Endometrium (tissue), 2 donors: ENCODE measurements around the gene SYCP3.
"Not testable (repeated sequence)": the region's sequence is repeated elsewhere in the genome, so short reads cannot be mapped to it uniquely, and the experiment has no call there.

ENCODE experiments used
- FAIRE-seq: peaks from 2 replicates; lab custom pipeline; 2012; peaks lifted over from hg19 to GRCh38; lab: Jason Lieb, UNC
- donor health status: control.
- donor health status: control.

SYCP3 gene

GRCh38 chr12:101713059-101713682 lies 26.1 kb downstream of the SYCP3 start:
- FAIRE-seq = no peak

DNA sequence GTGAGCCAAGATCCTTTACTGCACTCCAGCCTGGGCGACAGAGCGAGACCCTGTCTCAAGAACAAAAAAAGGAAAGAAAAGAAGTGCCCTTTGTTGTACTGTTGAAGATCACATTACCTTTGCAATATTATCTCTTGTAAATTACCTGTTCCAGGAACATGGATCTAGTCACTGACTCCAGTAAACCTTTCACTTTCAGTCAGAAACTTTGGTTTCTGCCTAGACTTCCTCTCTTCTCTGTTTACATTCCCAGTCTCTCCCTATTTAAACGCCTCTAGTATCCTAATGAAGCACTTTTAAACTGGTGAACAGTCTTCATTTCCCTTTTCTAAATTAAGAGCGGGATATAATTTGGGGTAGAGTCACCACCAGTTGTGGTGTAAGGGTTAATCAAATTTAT lies 29.0 kb downstream of the SYCP3 start:
- no peak for FAIRE-seq

DNA sequence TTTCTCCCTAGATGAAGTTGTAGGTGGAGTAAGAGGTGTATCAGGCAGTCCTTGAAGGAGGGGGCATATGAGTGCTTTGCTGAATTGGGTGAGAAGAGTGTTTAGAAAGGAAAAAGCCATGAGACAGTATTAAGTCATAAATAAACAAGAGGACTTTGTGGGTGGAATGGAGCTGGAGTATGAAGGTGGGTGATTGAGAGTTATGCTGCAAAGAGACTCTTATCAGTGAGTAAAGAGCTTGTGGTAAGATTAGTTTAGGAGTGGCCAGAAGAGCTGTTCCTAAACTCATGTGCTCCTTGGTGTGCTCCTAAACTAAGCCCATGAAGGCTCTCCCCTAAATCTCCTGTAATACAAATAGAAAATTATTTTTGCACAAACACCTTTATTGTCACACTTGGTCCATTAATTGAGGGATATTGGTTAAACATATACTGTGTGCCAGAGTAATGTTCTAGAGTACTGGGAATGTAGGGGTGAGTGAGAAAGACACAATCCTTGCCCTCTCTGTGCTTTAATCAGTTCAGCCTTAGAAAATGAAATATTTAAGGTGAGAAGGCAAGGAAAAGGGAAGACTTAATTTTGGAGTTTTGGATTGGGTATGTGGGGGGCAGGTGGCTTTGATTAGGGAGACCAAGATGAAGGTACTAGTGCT lies 32.0 kb downstream of the SYCP3 start:
- FAIRE-seq = no peak

GRCh38 chr12:101706403-101706802 lies 32.9 kb downstream of the SYCP3 start:
- FAIRE-seq = no peak

DNA sequence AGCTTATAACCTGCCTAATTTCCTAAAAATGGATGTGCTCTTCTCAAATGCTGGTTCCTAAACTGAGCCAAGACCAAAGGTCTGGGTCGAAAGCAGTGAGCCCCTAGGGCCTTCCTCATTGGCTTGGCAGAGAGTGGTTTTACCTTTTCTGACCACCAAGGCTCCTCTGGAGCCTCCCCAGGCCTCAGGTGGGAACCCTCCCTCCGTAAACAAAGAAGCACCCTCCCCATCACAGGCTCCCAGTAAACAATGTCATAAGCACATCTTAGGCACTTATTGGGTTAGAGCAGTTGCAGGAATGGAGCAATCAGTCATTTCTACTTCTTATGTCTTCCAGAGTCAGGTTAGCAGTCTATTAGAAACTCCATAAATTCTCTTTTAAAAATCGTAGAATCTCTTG lies 35.8 kb downstream of the SYCP3 start:
- FAIRE-seq = no peak

DNA sequence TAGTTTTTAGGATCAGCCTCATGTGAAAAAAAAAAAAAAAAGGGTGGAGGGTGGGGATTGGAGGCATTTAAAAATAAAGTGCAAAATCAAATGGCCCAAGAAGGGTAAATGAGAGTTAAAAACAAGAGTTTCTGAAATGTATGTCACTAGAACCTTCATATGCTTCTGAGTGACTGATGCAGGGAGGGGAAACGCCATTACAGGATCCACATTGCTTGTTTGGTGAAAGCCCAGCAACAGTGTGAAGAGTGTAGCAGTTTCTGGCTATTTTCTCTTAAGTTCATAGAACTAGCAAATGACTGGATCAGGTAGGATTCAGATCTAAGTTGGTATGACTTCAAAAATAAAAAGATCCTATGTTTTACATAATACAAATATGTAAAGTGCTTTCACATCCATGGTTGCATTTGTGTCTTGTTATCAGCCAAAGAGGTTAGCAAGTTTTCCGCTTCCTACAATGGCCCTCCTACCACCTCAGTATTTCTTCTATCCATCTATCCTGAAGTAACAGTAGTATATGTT lies 38.9 kb downstream of the SYCP3 start:
- FAIRE-seq = no peak

- FAIRE-seq = no peak
Observed at GRCh38 chr12:101698800-101699347, 40.4 kb downstream of the SYCP3 start.

DNA sequence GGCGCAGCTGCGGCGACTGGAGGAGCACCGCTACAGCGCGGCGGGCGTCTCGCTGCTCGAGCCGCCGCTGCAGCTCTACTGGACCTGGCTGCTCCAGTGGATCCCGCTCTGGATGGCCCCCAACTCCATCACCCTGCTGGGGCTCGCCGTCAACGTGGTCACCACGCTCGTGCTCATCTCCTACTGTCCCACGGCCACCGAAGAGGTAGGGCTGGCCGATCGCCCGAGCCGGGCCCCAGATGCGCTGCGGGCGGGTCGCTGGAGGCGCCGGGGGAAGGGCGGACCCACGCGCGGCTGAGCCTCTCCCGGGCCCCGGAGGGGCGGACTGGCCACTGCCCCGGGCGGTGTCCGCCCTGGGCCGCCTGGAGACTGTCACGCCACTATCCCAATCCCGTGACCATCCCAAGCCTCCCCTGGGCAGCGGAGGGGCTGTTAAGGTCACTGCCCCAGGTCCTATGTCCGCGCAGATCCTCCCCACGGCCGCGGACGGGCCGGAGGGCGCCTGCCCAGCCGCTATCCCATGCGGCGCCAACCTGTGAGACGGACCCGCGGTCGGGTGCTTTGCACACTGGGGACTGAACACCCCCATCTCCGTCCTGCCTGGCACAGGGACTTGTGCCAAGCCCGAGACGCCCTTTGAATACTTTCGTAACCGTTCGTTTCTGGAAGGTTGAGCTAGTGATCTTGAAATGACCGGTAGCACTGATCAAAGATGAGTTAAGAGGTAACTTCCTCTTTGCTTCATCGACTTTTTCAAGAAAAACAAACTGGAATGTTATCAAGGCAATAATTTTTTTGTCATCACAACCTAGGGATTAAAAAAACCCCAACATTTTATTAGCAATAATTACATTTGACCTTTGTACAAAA lies 41.1 kb downstream of the SYCP3 start:
- no peak for FAIRE-seq

- FAIRE-seq = no peak
Observed at GRCh38 chr12:101697197-101697929, 41.9 kb downstream of the SYCP3 start, which contains the start of gene CHPT1. CHPT1 (plus strand) TSS chr12:101697640; CDS start chr12:101697862, 222 bp downstream.

GRCh38 chr12:101696251-101697196 lies 42.7 kb downstream of the SYCP3 start:
- no peak for FAIRE-seq

- no peak for FAIRE-seq
Observed at GRCh38 chr12:101695706-101696105, 43.6 kb downstream of the SYCP3 start.

DNA sequence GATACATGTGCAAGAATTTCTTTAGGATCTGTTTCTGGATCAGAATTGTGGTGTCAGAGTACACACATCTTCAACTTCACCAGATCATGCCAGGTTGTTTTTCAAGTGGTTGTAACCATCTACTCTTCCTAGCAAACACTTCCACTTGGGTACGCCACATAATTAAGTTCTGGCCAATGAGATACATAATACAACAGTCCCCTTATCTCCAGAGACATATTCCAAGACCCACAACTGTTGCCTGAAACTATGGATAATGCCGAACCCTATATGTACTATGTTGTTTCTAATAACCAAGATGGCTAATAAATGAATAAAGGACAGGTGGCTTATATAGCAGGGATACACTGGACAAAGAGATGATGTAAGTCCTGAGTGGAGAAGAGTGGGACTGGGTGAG lies 44.3 kb downstream of the SYCP3 start:
- no peak for FAIRE-seq

GRCh38 chr12:101694297-101694848 lies 44.9 kb downstream of the SYCP3 start:
- FAIRE-seq = no peak

- no peak for FAIRE-seq
Observed at GRCh38 chr12:101691503-101692096, 47.7 kb downstream of the SYCP3 start.

DNA sequence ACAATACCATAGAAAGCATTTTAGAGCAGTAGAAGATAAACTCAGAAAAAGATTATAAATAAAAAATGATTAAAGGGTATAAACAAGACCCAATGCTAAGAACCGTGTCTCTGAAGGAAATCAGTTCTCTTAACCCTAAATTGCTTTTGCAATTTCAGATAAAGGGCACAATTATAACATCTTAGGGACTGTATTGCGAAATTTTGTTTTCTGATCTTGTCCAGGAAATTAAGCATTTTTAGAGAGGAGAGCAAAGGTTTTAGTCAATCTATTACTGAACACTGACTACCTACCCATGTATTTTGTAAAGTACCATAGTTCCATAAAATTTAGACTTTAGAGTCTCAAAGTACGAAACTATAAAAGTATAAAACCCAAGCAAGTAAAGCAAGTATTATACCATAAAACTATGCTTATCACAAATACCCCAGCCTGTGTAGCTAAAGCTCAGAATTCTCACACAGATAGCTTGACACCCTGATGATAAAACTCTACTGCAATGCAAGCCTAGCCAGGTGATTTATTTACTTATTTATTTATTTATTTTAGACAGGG lies 48.6 kb downstream of the SYCP3 start:
- FAIRE-seq = no peak

GRCh38 chr12:101686176-101686575 lies 53.1 kb downstream of the SYCP3 start:
- no peak for FAIRE-seq

GRCh38 chr12:101685092-101685491 lies 54.2 kb downstream of the SYCP3 start:
- FAIRE-seq = no peak

GRCh38 chr12:101681627-101682026 lies 57.6 kb downstream of the SYCP3 start:
- FAIRE-seq = not testable (repeated sequence)

DNA sequence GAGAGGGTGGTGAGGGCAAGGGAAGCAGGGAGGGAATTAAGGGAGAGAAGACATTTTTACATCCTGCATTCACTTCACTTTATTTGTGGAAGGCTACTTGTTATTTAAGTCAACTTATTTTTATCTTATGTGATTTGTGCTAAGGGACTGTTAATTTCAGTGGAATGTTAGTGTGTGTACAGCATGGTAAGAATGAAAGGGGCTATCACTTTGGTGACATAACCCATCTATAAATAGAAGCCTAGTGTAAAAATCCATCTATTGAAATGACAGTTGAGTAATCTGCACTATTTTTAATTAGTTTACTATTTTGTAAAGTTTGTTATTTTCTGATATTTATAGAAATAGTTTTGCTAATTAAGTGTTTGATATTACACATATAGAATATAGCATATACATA lies 58.6 kb downstream of the SYCP3 start:
- no peak for FAIRE-seq

- no peak for FAIRE-seq
Observed at GRCh38 chr12:101680240-101680639, 59.0 kb downstream of the SYCP3 start.
